WERI-Rb-1 (cell line): ENCODE results near the gene ALLC.
A peak's percentile ranks its signal among the peaks of the same experiment; 100 is the strongest.

Source experiments
- DNase-seq: peaks from one replicate; pipeline ENCODE4 v3.0.0-alpha.2; 2020
- H3K27ac ChIP-seq: fragments of 250-450 bp; sonication (Bioruptor Pico); 2 replicates; pipeline ENCODE4 v1.5.1; 2020; ENCODE audit warnings: mild to moderate bottlenecking, moderate library complexity
- H3K27me3 ChIP-seq: fragments of 250-450 bp; sonication (Bioruptor Pico); 2 replicates; pipeline ENCODE4 v1.5.1; 2021; ENCODE audit warnings: mild to moderate bottlenecking, low read depth, moderate library complexity; ENCODE audit not compliant: insufficient read depth, severe bottlenecking
- H3K36me3 ChIP-seq: fragments of 250-450 bp; sonication (Bioruptor Pico); 2 replicates; pipeline ENCODE4 v1.5.1; 2020; ENCODE audit warnings: mild to moderate bottlenecking, moderate library complexity
- H3K4me3 ChIP-seq: 2 replicates; pipeline ENCODE4 v1.5.1; 2011; ENCODE audit warnings: low read depth, mild to moderate bottlenecking, control low read depth, low read length
- H3K9me3 ChIP-seq: fragments of 250-450 bp; sonication (Bioruptor Pico); 2 replicates; pipeline ENCODE4 v1.5.1; 2021; ENCODE audit warnings: mild to moderate bottlenecking, moderate library complexity; ENCODE audit not compliant: severe bottlenecking
- TF ChIP-seq, protein P1 (sequence below): IDR thresholded peaks from 2 replicates; pipeline ENCODE4 v1.5.1; 2011; ENCODE audit warnings: low read depth, mild to moderate bottlenecking, control low read depth, inconsistent platforms, low read length

Gene ALLC

DNA sequence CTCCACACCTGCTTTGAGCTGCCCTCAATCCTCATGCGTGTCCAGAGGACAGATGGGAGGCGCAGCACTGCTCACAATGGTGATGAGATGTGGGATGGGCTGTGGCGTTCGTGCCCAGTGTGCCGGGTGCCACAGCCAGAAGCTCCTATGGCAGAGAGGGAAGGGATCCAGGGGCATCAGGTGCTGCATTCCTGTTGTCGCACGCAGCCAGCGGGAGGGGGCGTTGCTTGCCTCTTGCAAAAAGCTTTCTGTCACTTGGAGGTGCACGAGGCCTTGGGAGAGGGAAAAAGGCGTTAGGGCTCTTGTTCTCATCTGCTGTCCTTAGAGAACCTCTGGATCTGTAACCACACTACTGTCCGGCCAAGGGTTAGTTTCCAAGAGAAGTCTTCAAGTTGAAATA, 29.2 kb upstream of the ALLC start:
- TF ChIP-seq, protein P1, sequence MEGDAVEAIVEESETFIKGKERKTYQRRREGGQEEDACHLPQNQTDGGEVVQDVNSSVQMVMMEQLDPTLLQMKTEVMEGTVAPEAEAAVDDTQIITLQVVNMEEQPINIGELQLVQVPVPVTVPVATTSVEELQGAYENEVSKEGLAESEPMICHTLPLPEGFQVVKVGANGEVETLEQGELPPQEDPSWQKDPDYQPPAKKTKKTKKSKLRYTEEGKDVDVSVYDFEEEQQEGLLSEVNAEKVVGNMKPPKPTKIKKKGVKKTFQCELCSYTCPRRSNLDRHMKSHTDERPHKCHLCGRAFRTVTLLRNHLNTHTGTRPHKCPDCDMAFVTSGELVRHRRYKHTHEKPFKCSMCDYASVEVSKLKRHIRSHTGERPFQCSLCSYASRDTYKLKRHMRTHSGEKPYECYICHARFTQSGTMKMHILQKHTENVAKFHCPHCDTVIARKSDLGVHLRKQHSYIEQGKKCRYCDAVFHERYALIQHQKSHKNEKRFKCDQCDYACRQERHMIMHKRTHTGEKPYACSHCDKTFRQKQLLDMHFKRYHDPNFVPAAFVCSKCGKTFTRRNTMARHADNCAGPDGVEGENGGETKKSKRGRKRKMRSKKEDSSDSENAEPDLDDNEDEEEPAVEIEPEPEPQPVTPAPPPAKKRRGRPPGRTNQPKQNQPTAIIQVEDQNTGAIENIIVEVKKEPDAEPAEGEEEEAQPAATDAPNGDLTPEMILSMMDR = peak; percentile 94
- peak; percentile 86 for DNase-seq
- H3K36me3 ChIP-seq = no peaks in the 10 kb centered on the region

DNA sequence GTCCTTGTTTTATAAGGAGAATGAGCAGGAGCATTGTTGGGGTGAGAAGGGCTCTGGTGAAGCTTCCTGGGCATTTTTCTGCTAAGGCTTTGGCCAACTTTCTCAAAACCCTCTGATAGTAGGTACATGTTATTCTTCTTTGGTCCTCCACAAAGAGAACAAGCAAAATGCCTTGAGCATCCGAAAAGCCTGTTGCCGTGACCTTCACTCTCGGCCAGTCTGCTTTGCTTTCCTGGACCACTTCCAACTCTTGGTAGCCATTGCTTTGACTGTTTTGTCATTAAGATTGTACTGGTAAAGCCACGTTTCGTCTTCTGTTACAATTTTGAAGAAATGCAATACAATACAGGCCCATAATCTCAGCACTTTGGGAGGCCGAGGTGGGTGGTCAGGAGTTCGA, 27.4 kb upstream of the ALLC start:
- Histone ChIP-seq H3K27me3 (no peaks in the 10 kb centered on the region), H3K27ac (no peak overlapping the region), H3K36me3 (no peaks in the 10 kb centered on the region), H3K4me3 (no peak overlapping the region), H3K9me3 (no peaks in the 10 kb centered on the region)
- no peak for DNase-seq
- TF ChIP-seq, protein P1 = no peak

More for the DNA sequence above, 29.2 kb upstream of the ALLC start:
- H3K27me3 ChIP-seq = no peaks in the 10 kb centered on the region
- H3K4me3 ChIP-seq = no peak overlapping the region
- no peaks in the 10 kb centered on the region for H3K9me3 ChIP-seq
- no peak overlapping the region for H3K27ac ChIP-seq

DNA sequence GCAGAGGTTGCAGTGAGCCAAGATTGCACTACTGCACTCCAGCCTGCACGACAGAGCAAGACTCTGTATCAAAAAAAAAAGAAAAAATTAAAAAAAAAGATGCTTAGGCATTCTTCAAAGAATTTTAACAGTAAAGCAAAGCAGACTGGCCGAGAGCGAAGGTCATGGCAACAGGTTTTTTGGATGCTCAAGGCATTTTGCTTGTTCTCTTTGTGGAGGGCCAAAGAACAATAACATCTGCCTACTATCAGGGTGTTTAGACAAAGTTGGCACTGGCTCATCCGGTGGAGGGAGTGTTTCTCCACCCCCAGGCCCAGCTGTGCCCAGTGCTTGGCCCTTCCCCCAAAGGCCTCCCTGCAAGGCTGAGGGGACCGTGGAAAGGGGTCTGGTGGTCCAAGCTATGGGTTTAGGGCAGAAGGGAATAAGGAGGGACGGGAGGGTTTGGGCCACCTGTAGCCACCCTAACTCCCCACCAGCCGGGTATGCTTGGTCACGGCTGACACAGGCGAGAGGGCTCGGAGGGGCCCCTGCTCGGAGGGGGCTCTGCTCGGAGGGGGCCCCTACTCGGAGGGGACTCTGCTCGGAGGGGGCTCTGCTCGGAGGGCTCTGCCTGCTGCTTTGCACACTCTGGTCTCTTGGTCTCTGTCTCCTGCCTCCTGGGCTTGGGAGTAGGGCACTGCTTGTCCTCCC, 26.7 kb upstream of the ALLC start:
- TF ChIP-seq, protein P1 = no peak
- Histone ChIP-seq H3K9me3 (no peaks in the 10 kb centered on the region), H3K4me3 (no peak overlapping the region), H3K36me3 (no peaks in the 10 kb centered on the region), H3K27me3 (no peaks in the 10 kb centered on the region), H3K27ac (no peak overlapping the region)
- DNase-seq = peak; percentile 8

DNA sequence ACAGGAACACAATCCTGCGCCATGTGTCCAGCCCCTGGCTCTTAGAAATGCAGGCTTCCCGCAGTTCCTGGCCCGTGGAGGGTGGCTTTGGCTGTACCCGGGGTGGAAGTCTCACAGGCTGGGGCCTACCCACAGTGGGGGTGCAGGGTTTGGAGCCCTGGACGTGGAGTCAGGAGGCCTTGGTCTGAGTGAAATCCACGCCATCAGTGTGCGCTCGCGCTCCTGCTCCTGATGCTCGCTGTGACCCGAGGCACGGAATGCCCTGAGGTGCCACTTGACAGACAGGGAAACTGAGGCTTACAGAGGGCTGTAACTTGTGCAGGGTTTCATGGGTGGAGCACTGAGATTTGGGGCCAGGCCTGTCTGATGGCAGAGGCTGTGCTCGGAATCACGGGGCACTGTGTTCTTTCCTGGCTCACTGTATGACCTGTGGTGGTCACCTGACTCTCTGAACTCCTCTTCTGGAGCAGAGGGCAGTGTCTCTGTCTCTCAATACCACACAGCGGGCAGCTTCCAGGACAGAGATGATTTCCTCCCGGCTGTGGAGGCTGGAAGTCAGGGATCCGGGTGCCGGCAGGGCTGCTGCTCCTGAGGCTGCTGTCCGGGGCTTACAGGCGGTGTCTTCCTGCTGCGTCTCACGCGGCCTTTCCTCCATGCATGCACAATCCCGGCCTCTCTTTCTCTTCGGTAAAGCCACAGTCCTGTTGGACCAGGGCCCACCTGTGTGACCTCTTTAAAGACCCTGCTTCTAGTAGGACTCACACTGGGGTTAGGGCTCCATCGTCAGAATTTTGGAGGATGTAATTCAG, 25.9 kb upstream of the ALLC start:
- Histone ChIP-seq H3K36me3 (no peaks in the 10 kb centered on the region), H3K9me3 (no peaks in the 10 kb centered on the region), H3K27me3 (no peaks in the 10 kb centered on the region), H3K4me3 (no peak overlapping the region), H3K27ac (no peak overlapping the region)
- peak; percentile 6 for DNase-seq
- TF ChIP-seq, protein P1 = no peak

DNA sequence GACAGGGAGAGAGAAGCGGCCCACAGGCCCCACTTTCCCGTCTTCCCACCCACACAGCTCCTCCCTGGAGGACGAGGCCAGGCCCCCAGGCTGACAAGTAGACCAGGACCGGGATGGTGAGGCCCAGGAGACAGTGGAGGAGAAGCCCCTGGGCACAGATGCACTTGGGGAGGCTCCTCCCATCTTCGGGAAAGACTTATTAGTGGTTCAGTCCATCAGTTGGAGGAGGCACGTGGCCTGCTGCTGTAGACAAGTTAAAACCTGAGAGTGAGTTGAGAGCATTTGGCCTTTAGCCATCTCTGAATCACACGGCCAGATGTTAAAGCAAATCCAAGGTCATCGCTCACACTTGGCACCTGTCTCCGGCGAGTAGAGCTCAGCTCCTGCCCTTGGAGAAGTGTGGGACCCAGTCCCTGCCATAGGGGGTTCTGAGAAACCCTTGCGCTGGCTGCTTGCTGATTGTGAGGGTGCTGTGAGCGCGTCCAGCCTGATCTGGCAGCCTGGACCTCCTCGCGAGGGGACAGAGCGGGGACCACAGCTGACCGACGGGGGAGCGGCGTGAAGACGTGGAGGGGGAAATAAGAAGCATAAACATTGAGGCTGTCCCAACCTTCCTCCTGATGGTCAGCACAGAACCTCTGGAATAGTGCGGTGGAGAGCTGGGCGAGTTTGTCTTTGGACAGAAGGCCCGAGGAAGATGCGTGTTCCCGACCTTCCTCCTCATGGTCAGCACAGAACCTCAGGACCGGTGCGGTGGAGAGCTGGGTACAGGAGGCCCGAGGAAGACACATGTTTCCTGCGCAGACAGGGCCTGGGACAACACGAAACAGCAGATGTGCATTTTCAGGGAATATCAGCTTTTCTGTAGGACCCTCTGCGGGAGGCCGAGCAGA, 24.7 kb upstream of the ALLC start:
- Histone ChIP-seq H3K27ac (no peak overlapping the region), H3K4me3 (no peak overlapping the region), H3K27me3 (no peaks in the 10 kb centered on the region), H3K9me3 (no peaks in the 10 kb centered on the region), H3K36me3 (no peaks in the 10 kb centered on the region; the same call in 1 of the 2 replicates)
- TF ChIP-seq, protein P1 = no peak
- peak; percentile 14 for DNase-seq
